AG08396 (cell line): Measurements from ENCODE around the gene STYXL1.
"Not testable (repeated sequence)": the region's sequence is repeated elsewhere in the genome, so short reads cannot be mapped to it uniquely, and the experiment has no call there.

Experiments
- DNase-seq: peaks from one replicate; pipeline ENCODE4 v3.0.0; 2012; ENCODE audit warnings: low spot score, mixed read lengths

STYXL1 gene

GRCh38 chr7:76065016-76065612 lies 17.3 kb upstream of the STYXL1 start:
- DNase-seq: no peak

- no peak for DNase-seq
Observed at GRCh38 chr7:76064208-76064970, 16.6 kb upstream of the STYXL1 start.

DNA sequence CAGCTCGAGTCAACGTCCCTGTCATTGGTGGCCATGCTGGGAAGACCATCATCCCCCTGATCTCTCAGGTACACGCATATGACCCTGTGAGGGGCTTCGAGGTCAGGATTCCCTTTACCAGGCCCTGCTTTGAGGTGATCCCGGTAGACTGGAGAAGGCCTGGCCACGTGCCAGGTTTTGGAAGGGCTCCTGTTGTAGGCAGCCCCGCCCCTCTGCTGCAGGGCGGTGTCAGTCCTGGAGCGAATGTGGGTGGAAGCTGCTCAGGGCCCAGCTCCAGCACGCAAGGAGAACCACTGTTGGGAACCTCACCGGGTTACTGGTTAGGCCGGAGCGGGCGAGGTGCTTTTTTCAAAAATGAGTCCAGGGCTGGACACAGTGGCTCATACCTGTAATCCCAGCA lies 15.7 kb upstream of the STYXL1 start:
- DNase-seq: no peak

GRCh38 chr7:76063114-76063513 lies 15.3 kb upstream of the STYXL1 start:
- DNase-seq: no peak

GRCh38 chr7:76062254-76062653 lies 14.5 kb upstream of the STYXL1 start:
- DNase-seq: no peak

DNA sequence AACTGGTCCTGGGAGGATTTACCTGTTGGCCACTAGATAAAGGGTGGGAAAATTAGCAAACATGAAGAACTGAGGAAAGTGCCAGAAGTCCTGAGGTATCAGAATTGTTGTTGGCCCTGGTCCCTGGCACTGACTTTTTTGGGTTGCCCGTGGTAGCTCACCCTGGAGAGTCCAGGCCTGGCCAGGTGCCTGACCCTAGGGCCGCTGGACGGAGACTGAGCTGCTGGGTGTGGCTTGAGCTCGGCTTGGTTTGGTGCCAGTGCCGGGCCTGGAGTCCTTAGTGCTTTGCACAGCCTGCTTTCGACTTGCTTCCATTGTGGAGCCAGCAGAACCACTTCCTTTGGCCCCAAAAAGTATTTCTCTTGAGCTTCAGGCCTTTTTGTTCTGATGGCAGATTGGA lies 13.0 kb upstream of the STYXL1 start:
- no peak for DNase-seq

- DNase-seq: not testable (repeated sequence)
Observed at GRCh38 chr7:76058745-76059144, 10.9 kb upstream of the STYXL1 start.

GRCh38 chr7:76057813-76058145 lies 10.0 kb upstream of the STYXL1 start:
- no peak for DNase-seq

GRCh38 chr7:76057103-76057812 lies 9.5 kb upstream of the STYXL1 start:
- no peak for DNase-seq

GRCh38 chr7:76056241-76056640 lies 8.4 kb upstream of the STYXL1 start:
- DNase-seq: no peak

DNA sequence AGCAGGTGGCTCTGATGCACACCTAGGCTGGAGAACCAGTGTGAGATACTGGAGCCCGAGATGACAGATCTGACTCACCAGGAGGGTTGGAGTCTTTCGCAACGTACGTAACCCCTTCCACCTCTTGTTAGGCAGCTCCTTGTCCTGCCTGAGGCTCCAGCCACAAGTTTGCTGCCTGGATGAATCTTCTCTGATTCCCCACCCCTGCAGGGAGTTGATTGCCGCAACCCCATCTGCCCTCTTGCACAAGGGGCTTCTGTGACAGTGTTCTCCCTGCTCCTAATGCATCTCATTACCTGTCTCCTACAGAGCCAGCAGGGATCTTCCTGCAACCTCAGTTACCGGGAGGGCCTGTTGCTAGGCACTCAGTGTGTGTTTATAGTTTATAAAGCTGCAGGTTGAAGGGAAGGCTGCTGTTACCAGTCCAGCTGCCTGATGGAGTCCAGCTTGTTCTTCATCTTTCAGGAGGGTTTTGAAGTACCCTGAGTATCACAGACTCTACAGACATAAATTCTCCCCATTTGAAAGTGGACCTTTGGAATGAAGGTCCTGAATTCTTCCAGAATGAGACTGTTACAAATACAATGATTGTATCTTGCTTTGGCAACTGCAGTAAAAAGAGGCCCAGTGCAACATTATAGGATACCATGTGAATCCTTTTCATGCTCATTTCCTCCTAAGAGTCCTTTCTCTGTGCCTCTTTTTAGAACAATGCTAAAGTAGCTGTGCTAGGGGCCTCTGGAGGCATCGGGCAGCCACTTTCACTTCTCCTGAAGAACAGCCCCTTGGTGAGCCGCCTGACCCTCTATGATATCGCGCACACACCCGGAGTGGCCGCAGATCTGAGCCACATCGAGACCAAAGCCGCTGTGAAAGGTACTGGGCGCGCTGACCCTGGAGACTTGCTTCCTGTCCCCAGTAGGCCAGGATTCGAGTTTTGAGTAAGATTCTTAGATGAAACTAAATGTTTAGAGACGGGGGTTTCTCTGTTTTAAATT lies 6.6 kb upstream of the STYXL1 start:
- DNase-seq: peak; percentile 39

GRCh38 chr7:76053461-76053860 lies 5.7 kb upstream of the STYXL1 start:
- no peak for DNase-seq

GRCh38 chr7:76052681-76053080 lies 4.9 kb upstream of the STYXL1 start:
- not testable (repeated sequence) for DNase-seq

- no peak for DNase-seq
Observed at GRCh38 chr7:76051840-76052239, 4.0 kb upstream of the STYXL1 start.

GRCh38 chr7:76050545-76050944 lies 2.7 kb upstream of the STYXL1 start:
- DNase-seq: no peak

- no peak for DNase-seq
Observed at GRCh38 chr7:76049295-76049694, 1.5 kb upstream of the STYXL1 start.

- no peak for DNase-seq
Observed at GRCh38 chr7:76048668-76048988, 828 bp upstream of the STYXL1 start.

GRCh38 chr7:76047305-76047810 lies 442 bp downstream of the STYXL1 start:
- peak; percentile 19 for DNase-seq

- no peak for DNase-seq
Observed at GRCh38 chr7:76044375-76044865, 3.4 kb downstream of the STYXL1 start.

DNA sequence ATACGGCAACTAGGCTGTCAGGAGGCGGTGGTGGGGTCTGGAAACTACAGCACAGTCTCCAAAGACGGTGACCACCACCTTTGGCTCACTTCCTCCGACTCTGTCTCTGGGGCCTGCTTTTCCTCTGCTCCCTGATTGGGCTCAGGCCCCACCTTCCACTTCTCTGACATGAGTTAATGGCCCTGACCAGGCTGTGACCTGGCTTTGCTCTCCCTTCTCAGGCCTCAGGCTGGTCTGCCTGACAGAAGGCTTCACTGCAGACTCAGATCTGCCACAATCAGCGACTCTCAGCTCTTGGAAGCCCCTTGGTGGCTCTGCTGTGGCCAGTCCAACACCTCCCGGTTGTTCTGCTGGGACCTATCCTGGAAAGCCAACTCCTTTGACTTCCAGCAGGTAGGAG lies 7.7 kb downstream of the STYXL1 start:
- DNase-seq: no peak

DNA sequence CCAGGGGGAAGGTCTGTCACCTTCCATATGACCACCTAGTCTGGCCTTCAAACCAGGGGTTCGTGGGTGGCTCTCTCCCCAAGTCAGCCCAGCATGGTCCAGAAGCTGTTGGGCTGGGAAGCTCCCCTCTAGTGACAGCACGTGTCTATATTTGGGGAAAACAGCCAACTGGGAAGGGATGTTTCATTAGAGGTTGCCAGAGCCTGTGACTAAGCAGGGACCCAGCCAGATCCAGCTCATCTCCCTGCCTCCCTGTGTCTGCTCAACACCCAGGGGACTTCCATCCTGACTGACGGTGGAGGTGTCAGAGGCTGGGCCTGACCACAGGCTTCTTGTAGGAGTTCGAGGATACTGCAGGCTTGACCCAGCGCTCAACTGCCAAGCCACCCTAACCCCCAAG lies 10.5 kb downstream of the STYXL1 start:
- peak; percentile 76 for DNase-seq

- no peak for DNase-seq
Observed at GRCh38 chr7:76031964-76032363, 15.8 kb downstream of the STYXL1 start.
